NCI-H510A treated with DMSO at 0.1 percent for 48 hours (cell line): Measurements from ENCODE around the gene KLHL5.

Experiments
- DNase-seq: peaks from one replicate; lab custom pipeline; 2025; lab: John Stamatoyannopoulos, UW

Gene KLHL5

DNA sequence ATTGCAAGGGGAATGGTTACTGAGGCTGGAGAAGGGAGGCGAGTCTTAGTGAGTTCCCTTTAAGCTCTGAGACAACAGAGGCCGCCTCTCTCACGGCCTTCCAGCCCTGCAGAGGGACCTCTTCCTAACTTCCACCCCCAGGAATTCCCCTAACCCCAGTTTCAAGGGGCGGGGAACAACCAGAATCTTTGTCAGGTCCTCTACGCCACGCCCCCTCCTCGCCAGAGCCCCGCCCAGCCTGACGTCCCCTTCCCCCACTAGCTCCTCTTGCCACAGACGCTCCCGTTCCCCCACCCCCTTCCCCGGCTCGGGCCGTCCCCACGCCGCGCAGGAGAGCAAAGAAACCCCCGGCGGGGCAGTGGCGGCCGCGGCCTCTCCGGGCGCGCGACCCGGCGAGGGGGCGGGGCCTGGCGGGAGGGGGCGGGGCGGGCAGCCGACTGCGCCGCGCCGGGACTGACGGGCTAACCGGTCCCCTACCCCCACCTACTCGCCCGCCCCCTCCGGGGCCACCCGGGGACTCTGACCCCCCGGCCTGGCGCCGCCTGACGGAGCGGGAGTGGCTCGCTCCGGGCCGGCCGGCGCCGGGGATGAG, 17.6 kb upstream of the KLHL5 start:
- DNase-seq: peak; percentile 49

DNA sequence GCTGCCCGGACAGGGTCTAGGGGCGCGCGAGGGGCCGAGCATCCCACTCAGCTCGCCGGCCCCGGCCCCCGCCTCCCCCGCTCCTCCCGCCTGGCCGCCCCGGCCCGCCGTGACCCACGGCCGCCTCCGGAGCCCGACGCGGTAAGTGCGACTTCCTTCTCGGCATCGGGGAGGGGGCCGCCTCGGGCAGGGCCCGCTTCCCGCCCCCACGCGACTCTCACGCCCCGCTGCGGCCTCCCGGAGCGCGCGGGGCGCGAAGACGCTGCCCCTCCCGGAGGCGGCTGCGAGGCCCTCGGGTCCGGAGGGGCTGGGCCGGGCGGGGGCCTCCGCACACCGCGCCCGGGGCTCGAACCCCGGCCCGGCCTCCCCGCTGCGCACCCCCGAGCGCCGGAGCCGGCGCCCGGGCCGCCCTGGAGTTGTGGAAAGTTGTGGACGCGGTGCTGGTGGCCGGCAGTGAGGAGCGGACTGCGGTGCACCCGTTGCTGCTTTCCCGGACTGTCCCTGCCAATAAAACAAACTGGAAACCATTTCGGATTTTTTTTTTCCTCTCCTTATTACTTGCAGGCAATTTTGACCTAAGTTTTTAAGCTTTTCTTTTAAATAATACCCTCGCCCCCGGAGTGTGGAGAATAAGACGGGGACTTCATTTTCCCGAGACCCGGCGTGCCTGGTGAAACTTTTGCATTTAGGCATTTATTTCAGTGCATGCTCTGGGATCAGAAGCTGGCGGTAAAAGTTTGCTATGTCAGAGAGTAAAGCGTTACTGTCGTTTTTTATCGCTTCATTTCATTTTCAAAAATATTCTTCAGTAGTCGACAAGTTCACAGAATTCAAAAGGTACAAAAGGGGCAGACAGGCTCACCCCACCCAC, 16.8 kb upstream of the KLHL5 start:
- no peak for DNase-seq

GRCh38 chr4:39045827-39046221, 16.2 kb upstream of the KLHL5 start:
- no peak for DNase-seq

GRCh38 chr4:39046249-39046648, 15.8 kb upstream of the KLHL5 start:
- no peak for DNase-seq

- DNase-seq: no peak
Measured at GRCh38 chr4:39047681-39048080, 14.4 kb upstream of the KLHL5 start.

- no peak for DNase-seq
Measured at GRCh38 chr4:39048311-39048710, 13.7 kb upstream of the KLHL5 start.

- DNase-seq: no peak
Measured at GRCh38 chr4:39050590-39050989, 11.4 kb upstream of the KLHL5 start.

GRCh38 chr4:39051492-39051891, 10.5 kb upstream of the KLHL5 start:
- DNase-seq: no peak

GRCh38 chr4:39053983-39054382, 8.0 kb upstream of the KLHL5 start:
- no peak for DNase-seq

DNA sequence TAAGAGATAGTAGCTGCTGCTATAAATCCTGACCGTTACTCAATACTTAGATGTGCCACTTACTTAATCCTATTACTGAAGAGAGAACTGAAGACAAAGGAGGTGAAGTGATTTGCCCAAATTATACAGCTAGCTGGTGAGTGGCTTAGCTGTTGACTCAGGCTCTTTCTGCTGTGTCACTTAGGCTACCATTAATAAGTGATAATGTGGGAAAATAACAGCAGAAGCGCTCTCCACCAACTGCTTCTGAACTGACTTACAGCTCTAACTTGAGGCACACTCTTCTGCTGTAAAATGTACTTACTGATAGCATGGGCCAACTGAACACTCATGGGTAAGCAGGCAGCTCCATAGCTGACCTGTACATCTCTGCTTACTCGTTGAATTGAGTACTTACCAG, 7.5 kb upstream of the KLHL5 start:
- DNase-seq: no peak

DNA sequence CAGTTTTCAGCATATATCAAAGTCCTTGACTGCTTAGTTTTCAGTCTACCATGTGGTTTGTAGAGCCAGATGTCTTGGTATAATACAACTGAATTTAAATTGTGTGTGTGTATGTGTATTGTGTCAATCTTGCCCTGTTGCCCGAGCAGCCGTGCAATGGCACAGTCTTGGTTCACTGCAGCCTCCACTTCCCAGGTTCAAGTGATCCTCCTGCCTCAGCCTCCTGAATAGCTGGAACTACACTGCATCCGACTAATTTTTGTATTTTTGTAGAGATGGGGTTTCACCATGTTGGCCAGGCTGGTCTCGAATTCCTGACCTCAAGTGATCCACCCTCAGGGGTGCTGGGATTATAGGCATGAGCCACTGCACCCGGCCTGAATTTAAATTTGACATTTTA, 6.0 kb upstream of the KLHL5 start:
- DNase-seq: no peak

DNA sequence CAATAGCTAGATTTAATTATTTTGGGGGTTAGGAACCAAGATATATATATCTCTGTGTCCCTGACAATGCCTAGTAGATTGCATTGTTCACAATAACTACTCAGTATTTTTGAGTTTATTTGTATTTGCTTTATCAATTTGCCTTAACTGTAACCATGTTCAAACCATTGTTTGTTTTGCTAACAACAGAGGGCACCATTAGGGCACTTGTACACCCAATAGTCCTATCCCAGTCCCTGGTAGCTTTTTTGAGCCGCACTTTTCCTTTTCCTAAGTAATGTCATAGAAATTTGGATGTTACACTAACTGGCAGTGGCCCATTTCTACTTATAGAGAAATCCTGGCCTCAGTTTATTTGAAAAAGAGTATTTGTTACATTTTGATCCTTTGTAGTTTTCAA, 575 bp upstream of the KLHL5 start:
- no peak for DNase-seq

- DNase-seq: no peak
Measured at GRCh38 chr4:39062770-39063097, 702 bp downstream of the KLHL5 start.

DNA sequence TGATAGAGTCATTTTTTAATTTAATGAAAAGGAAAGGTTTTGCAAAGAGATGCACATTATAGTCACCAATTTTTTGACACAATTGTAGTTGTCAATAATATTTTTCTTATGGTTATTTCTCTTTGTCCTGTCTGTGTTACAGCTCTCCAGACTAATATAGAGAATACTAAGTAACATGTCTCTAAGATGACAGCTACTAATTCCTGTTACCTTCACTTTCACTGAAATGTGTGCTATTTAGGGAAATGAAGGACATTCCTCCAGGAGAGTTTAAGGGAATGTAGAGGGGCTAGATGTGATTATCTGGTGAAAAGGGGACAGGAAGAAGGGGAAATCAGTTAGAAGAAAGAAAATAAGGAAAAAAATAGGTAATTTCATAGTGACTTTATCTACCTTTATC, 1.4 kb downstream of the KLHL5 start:
- DNase-seq: no peak

GRCh38 chr4:39066371-39066770, 4.3 kb downstream of the KLHL5 start:
- no peak for DNase-seq

GRCh38 chr4:39067031-39067430, 5.0 kb downstream of the KLHL5 start:
- DNase-seq: no peak

DNA sequence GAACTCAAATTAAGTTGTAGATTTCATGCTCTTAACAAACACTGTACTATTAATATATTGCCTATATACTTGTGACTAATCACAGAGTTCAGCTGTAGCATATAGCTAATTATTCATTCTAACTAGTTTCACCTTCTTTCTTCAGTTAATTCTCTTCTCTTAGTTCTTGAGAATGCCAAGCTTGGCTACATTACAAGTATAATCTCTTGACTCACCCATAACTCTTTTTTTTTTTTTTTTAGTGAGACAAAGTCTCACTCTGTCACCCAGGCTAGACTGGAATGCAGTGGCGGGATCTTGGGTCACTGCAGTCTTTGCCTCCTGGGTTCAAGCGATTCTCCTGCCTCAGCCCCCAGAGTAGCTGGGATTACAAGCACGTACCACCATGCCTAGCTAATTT, 5.4 kb downstream of the KLHL5 start:
- DNase-seq: no peak

DNA sequence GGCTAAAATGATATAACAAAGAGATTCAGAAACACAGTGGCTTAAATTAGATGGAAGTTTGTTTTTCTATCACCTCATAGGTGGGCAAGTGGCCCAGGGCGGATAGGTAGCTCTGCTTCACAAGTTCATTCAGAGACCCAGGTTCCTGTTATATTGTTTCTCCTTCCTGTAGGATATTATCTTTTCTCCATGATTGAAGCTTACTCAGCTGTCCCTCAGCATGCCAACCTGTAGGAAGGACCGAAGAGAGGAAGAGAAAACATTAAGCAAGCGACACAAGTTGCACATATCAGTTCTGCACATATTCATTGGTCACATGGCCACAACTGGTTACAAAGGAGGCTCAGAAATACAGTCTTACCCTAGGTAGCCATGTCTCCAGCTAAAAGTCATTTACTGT, 6.9 kb downstream of the KLHL5 start:
- DNase-seq: no peak

GRCh38 chr4:39078829-39079228, 16.8 kb downstream of the KLHL5 start:
- no peak for DNase-seq

- DNase-seq: no peak
Measured at GRCh38 chr4:39083164-39083563, 21.1 kb downstream of the KLHL5 start.

DNA sequence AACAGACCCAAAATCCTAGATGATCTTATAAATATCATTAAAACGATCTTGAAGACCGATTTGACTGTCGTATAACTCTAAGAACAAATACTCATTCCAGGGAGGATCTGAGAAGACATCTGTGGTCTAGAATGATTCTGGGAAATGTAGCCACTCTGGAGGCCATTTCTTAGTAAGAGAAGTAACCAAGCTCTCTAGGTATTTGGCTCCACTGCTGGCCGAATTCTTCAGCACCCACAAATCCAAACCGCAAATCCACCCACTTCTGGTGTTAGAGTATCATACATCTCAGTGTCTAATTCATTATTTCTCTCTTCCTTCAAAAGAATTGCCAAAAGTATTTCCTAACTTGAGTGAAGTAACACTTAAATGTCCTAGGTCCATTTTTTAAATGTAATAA, 23.9 kb downstream of the KLHL5 start:
- DNase-seq: no peak

DNA sequence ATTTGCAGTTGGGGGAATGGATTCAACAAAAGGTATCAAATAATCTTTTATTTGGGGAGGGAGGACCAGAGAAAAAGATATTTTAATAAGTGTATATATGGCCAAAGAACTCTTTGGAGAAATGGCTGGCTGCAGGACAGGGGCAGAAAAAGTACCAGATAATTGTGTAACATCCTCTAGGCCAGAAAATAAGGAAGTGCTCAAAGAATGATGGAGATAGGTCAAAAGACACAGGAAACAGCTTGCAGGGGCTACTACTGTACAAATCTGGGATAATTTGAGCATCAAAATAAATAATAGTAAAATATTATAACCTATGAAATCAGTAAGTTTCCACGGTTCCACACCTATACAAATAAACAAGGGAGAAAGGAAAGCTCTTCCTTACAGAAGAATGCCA, 34.8 kb downstream of the KLHL5 start:
- no peak for DNase-seq

GRCh38 chr4:39097290-39097689, 35.3 kb downstream of the KLHL5 start:
- DNase-seq: no peak

- DNase-seq: no peak
Measured at GRCh38 chr4:39102297-39102696, 40.3 kb downstream of the KLHL5 start.
